ENCODE measurements around the gene LMX1B. TPM values are rescaled to one million over a fixed set of nuclear protein-coding genes. Genes with fewer than 3 reads are reported as not detected.

LMX1B gene
- polyA plus RNA-seq, 1 experiment = not detected

DNA sequence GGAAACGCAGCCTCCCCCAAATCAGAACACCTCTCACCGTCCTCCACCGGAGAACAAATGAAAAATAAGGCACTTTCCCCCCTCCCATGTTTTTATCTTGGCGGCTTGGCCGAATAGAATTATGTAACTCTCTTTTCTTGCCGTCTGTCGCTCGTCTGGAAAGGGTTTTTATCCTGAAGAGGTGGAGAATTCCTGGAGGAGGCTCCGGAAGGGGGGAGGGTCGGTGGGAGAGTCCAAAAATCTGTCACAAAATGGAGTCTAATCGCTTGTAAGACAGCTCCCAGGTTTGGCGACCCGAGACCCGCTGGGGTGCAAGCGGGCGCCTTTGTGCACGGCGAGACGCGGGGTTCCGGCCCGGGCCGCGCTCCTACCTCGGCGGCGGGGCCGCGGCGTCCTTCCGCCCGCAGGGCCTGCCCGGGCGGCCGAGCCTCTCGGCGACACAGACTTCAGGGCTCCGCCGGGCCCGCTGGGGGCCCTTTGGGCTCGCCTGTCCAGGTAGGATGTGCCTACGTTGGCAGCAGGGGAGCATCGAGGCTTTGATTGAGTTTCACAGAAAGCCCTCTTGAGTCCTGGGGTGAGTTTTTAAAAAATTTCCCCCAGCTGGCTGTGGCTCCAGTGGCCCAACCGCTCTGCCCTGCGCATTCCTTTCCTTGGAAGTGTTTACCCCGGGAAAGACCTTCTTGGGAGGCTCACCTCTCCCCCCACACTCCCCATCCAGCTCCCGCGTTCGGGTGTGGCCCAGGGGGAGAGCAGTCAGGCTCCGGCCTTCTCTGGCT lies 5.0 kb downstream of the LMX1B start:
- ChIA-PET CTCF (no interaction called here), POLR2A (no interaction called here)
- no peak overlapping the region for H3K27ac ChIP-seq (ENCODE audit: low read depth, low read length)
- peaks cover 4% of the 10 kb centered on the region; the same call in 1 of the 2 replicates for H3K9me3 ChIP-seq (ENCODE audit: control insufficient read depth, insufficient read depth, low read length)
- no peak overlapping the region for H3K4me3 ChIP-seq (ENCODE audit: low read depth, low read length)
- DNase-seq (ENCODE audit: low read depth, low spot score) = no peak
- peaks cover 89% of the 10 kb centered on the region for H3K27me3 ChIP-seq (ENCODE audit: control insufficient read depth, insufficient read depth, low read length)
- TF ChIP-seq, protein P1, sequence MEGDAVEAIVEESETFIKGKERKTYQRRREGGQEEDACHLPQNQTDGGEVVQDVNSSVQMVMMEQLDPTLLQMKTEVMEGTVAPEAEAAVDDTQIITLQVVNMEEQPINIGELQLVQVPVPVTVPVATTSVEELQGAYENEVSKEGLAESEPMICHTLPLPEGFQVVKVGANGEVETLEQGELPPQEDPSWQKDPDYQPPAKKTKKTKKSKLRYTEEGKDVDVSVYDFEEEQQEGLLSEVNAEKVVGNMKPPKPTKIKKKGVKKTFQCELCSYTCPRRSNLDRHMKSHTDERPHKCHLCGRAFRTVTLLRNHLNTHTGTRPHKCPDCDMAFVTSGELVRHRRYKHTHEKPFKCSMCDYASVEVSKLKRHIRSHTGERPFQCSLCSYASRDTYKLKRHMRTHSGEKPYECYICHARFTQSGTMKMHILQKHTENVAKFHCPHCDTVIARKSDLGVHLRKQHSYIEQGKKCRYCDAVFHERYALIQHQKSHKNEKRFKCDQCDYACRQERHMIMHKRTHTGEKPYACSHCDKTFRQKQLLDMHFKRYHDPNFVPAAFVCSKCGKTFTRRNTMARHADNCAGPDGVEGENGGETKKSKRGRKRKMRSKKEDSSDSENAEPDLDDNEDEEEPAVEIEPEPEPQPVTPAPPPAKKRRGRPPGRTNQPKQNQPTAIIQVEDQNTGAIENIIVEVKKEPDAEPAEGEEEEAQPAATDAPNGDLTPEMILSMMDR (IDR thresholded peaks at IDR 0.05; ENCODE audit: low read depth, low read length) = no peak

DNA sequence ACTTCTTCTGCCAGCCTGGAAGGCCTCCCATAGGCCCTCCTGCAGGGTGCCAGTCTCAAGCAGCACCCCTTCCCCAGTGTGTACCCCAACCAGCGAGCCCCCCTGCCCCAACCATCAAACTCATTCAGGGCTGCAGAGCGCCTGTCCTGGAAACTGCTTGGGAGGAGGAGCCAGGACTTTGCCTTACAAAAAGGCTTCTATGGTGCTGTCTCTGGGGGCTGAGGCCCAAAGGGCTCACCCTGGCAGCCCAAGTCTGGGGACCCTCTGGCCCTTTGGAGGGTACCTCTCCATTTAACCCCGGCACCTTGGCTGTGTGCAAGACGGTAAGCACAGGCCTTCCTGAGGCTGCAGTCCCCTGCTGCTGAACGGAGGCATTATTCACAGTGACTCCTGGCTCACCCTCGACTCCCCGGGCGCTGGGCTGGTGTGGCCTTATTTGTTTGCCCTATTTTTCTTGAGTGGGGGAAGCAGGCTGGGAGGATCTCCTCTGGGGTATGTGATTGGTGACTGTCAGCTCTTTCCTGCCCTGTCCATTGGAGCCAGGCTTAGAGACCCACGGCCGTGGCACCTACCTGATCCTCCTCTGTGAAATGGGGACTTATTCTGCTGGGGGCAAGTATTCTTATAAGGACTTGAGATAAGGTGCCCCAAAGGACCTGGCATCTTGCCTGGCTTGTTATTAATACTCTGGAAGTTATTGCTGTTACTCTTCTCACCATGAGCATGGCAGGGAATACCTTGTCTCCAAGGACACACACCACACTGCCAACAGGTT lies 5.8 kb downstream of the LMX1B start:
- Histone ChIP-seq H3K4me3 (ENCODE audit: low read depth, low read length) (no peak overlapping the region), H3K27ac (ENCODE audit: low read depth, low read length) (no peak overlapping the region), H3K9me3 (ENCODE audit: control insufficient read depth, insufficient read depth, low read length) (peaks cover 2% of the 10 kb centered on the region; the same call in 1 of the 2 replicates), H3K27me3 (ENCODE audit: control insufficient read depth, insufficient read depth, low read length) (peaks cover 94% of the 10 kb centered on the region)
- DNase-seq (ENCODE audit: low read depth, low spot score) = no peak
- CTCF ChIA-PET = interaction anchor here (1.1 kb wide), 1 partner anchor 162 kb away, joined by 3 read pairs; no protein-coding TSS in a partner anchor
- POLR2A ChIA-PET = no interaction called here
- TF ChIP-seq, protein P1 (IDR thresholded peaks at IDR 0.05; ENCODE audit: low read depth, low read length) = no peak

DNA sequence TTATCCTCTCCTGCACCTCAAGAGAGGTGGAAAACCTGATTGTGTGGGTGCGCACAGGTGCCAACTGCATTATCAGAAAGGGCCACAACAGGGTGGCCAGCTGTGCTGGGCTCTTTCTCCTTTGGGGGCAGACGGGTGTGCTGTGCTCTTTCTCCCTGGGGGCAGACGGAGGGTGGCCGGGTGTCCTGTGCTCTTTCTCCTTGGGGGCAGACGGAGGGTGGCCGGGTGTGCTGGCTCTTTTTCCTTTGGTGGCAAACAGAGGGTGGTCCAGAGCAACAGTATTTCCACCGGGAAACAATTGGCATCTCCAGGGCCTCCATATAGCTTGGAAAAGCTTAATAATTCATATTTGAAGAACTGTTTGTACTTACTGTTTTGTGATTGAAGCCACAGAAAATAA lies 6.8 kb downstream of the LMX1B start:
- CTCF ChIA-PET = interaction anchor here (1.1 kb wide), 1 partner anchor 161 kb away, joined by 3 read pairs; no protein-coding TSS in a partner anchor
- POLR2A ChIA-PET = no interaction called here

DNA sequence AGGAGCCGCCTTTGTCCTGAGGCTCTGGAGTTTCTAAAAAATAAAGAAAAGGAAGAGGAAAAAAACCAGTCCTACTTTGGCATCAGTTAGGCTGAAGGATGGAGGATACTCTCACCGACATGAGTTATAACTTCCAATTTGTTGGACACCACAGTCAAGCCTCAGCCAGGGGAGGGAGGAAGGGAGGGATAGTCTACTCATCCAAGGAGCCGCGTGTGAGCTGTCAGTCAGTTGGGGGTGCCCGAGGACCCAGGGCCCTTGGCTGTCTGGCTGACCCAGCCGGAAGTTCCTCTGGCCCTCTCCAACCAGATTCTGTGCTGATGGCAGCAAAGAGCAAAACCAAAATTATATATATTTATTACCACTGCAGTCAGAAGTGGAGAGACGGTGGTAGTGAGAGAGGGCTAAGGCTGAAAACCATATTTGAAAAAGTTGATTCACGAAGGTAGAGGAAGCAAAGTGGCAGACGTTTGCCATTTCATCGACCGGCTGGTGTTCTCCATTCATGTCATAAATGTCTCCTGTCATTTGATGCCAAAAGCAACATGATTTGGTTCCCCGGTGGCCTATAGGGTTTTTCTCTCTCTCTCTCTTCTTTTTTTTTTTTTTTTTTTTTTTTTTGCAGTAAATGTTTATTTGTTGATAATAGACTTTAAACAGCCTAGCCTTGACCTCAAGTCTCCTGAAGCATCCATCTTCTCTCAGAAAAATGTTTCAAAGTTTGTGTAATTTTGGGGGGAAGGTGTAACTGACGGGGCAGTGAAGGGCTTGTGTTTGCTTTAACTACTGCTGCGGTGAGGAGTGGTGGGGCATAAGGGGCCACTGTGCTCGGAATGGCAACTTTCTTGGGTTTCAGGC lies 7.6 kb downstream of the LMX1B start:
- Histone ChIP-seq H3K4me3 (ENCODE audit: low read depth, low read length) (no peak overlapping the region), H3K9me3 (ENCODE audit: control insufficient read depth, insufficient read depth, low read length) (no peaks in the 10 kb centered on the region; the same call in 1 of the 2 replicates), H3K27ac (ENCODE audit: low read depth, low read length) (no peak overlapping the region), H3K27me3 (ENCODE audit: control insufficient read depth, insufficient read depth, low read length) (peaks cover 98% of the 10 kb centered on the region)
- POLR2A ChIA-PET = no interaction called here
- CTCF ChIA-PET = no interaction called here
- no peak for DNase-seq (ENCODE audit: low read depth, low spot score)
- TF ChIP-seq, protein P1 (IDR thresholded peaks at IDR 0.05; ENCODE audit: low read depth, low read length) = no peak

More for the DNA sequence above, 6.8 kb downstream of the LMX1B start:
- H3K27ac ChIP-seq (ENCODE audit: low read depth, low read length) = no peak overlapping the region
- H3K4me3 ChIP-seq (ENCODE audit: low read depth, low read length) = no peak overlapping the region
- peaks cover 98% of the 10 kb centered on the region for H3K27me3 ChIP-seq (ENCODE audit: control insufficient read depth, insufficient read depth, low read length)
- H3K9me3 ChIP-seq (ENCODE audit: control insufficient read depth, insufficient read depth, low read length) = no peaks in the 10 kb centered on the region; the same call in 1 of the 2 replicates
- no peak for DNase-seq (ENCODE audit: low read depth, low spot score)
- TF ChIP-seq, protein P1 (IDR thresholded peaks at IDR 0.05; ENCODE audit: low read depth, low read length) = no peak
